Stimulated activated naive CD8-positive, alpha-beta T cell treated with anti-CD3 and anti-CD28 coated beads, Interleukin-15, amount 100 ng/mL, for 72 hours (primary cell): ENCODE measurements around the gene NLN.
"Not testable (repeated sequence)": the region's sequence is repeated elsewhere in the genome, so short reads cannot be mapped to it uniquely, and the experiment has no call there.

Experiments used
- ATAC-seq: fragments of 150-1000 bp; cut with Tn5 transposase; 2 replicates; pipeline ENCODE4 v1.10.0; 2021; ENCODE audit warnings: mild to moderate bottlenecking, moderate library complexity
- DNase-seq, 2 donors: peaks; one replicate each; pipeline ENCODE4 v3.0.0; 2021 to 2022
- H3K27ac Mint-ChIP-seq, 2 donors: one replicate each; pipeline ENCODE4 v1.8.0; 2022; ENCODE audit warnings: mild to moderate bottlenecking in 2 of 2, mixed read lengths in 2 of 2, moderate library complexity in 2 of 2
- H3K27me3 Mint-ChIP-seq: one replicate; pipeline ENCODE4 v1.8.0; 2022; ENCODE audit warnings: mixed read lengths
- H3K4me1 Mint-ChIP-seq: one replicate; pipeline ENCODE4 v1.8.0; 2022; ENCODE audit warnings: mild to moderate bottlenecking, mixed read lengths
- H3K4me3 Mint-ChIP-seq, 2 donors: one replicate each; pipeline ENCODE4 v1.8.0; 2022; ENCODE audit warnings: mild to moderate bottlenecking in 2 of 2, mixed read lengths in 2 of 2, moderate library complexity in 1 of 2
- H3K9me3 Mint-ChIP-seq, 2 donors: one replicate each; pipeline ENCODE4 v1.8.0; 2022; ENCODE audit warnings: mixed read lengths in 2 of 2

The NLN gene

DNA sequence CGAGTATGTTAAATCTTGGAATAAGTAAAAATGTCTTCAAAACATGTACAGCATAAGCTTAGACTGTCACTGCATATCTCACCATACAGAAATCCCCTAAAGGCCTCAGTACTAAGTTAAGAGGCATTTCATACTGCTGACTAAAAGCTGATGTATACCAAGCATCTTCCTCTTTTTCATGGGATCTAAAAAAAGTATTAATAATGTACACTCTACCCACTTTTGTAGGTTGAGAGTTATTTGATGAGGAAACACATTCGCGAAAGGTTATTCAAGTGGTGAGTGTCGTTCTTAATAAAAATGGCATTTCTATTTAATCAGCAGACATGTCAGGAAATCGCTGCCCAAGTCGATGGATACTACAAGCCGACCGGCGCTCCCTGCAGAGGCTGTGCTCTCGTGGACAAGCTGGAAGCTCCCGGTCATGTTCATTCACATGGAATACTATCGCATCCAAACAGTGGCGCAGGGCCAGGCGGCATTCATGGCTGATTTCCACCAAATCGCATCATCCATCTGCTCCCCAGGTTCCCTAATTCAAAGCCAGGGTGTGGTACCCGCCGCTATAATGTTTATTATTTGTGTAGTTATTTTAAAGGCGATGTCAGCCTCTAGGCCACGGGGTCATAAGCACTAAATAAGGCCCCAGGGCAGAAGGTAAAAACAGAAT is 820 bp upstream of the NLN start:
- H3K4me1 Mint-ChIP-seq, result peaks cover 17% of the 10 kb centered on the region
- no peaks in the 10 kb centered on the region for H3K9me3 Mint-ChIP-seq
- ATAC-seq (peak; percentile 53), DNase-seq (no peak)
- no peaks in the 10 kb centered on the region for H3K27me3 Mint-ChIP-seq
- H3K27ac Mint-ChIP-seq, result peak overlapping the region; percentile 91 to 92
- peak overlapping the region; percentile 88 to 90 for H3K4me3 Mint-ChIP-seq

DNA sequence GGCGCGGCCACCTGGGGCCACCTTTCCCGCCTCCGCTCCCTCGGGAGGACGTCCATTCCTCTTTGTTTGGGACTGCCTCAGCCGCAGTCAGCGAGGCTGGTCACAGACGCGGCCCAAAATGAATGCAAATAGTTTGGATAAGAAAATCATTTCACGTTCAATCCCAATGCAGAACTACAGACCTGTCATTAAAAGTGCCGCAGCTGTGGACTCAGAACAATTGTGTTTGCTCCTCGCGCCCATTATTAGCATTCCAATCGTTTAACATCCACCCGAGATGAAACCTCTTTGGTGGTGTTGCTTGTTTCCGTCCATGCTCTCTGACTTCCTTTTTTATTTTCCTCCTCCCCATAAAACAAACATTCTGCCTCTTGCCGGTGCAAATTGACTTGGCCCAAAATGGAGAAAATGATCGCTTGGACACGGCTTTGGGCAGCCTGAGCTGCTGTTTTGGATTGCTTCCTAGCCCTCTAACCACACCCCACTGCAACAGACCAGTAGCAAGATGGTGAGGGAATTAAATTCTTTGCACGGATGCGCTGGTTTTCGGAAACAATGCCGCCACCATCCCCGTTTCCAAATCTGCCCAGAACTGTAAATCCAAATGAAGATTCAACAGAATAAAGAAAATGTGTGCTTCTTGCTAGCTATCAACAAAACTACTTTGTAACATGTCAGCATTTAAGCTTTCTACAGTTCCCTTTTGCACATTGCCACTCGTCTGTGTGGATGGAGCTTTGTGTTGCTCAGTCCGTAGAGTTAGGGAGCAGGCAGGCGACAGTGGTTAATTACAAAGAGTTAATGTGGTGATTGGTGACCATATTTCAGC is 784 bp downstream of the NLN start:
- H3K4me3 Mint-ChIP-seq, result peak overlapping the region; percentile 88 to 97
- H3K27me3 Mint-ChIP-seq, result no peaks in the 10 kb centered on the region
- ATAC-seq (no peak), DNase-seq (peak in 1 of 2 donors; percentile 12)
- peak overlapping the region; percentile 94 to 98 for H3K27ac Mint-ChIP-seq
- no peaks in the 10 kb centered on the region for H3K9me3 Mint-ChIP-seq
- peaks cover 17% of the 10 kb centered on the region for H3K4me1 Mint-ChIP-seq

- H3K4me1 Mint-ChIP-seq, result peaks cover 28% of the 10 kb centered on the region
- DNase-seq (no peak), ATAC-seq (no peak)
- H3K9me3 Mint-ChIP-seq, result no peaks in the 10 kb centered on the region
- H3K4me3 Mint-ChIP-seq, result no peak overlapping the region
- H3K27ac Mint-ChIP-seq, result no peak overlapping the region
- H3K27me3 Mint-ChIP-seq, result no peaks in the 10 kb centered on the region
Observed at GRCh38 chr5:65727491-65728156, 5.6 kb downstream of the NLN start.

- Mint-ChIP-seq H3K4me1 (peaks cover 23% of the 10 kb centered on the region), H3K27ac (no peak overlapping the region), H3K4me3 (no peak overlapping the region), H3K9me3 (no peaks in the 10 kb centered on the region), H3K27me3 (no peaks in the 10 kb centered on the region)
- no peak for ATAC-seq
- no peak for DNase-seq
Observed at GRCh38 chr5:65728218-65728617, 6.2 kb downstream of the NLN start.

DNA sequence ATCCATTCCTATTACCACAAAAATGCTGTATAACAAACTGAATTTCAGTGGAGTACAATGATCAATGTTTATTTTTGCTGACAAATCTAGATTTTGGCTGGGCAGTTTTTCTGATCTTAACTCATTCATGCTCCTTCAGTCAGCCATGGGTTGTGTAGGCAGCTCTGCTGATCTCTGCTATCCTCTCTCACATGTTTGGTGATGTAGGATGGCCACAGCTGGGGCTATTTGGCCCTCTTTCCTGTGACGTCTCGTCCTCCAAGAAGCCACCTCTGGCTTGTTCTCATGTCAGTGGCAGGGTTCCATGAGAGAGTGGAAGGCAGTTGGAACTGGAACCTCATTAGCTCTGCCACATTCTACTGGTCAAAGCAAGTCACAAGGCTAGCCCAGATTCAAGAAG is 8.9 kb downstream of the NLN start:
- ATAC-seq (no peak), DNase-seq (no peak)
- Mint-ChIP-seq H3K4me1 (peaks cover 21% of the 10 kb centered on the region), H3K27ac (no peak overlapping the region), H3K27me3 (no peaks in the 10 kb centered on the region), H3K9me3 (no peaks in the 10 kb centered on the region), H3K4me3 (no peak overlapping the region)

DNA sequence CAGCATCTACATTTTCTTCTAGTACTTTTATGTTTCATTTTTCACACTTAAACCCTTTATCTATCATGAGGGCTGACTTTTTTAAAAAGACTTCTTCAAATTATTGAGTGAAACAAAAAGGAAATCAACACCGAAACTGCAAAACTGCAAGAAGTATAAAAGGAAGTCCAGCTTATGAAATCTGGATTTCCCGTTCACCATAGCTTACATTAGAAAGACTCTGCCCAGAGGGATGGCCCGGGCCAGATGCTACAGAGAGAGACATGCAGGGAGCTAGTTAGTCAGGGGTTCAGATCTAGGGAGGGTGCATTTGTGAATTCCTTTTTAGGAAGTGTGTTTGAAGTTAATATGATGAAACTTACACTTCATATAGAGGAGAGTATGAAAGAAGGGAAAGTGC is 10.0 kb downstream of the NLN start:
- H3K9me3 Mint-ChIP-seq, H3K4me3 Mint-ChIP-seq, ATAC-seq, H3K27ac Mint-ChIP-seq, DNase-seq, H3K27me3 Mint-ChIP-seq: not testable (repeated sequence)
- peaks cover 21% of the 10 kb centered on the region for H3K4me1 Mint-ChIP-seq

DNA sequence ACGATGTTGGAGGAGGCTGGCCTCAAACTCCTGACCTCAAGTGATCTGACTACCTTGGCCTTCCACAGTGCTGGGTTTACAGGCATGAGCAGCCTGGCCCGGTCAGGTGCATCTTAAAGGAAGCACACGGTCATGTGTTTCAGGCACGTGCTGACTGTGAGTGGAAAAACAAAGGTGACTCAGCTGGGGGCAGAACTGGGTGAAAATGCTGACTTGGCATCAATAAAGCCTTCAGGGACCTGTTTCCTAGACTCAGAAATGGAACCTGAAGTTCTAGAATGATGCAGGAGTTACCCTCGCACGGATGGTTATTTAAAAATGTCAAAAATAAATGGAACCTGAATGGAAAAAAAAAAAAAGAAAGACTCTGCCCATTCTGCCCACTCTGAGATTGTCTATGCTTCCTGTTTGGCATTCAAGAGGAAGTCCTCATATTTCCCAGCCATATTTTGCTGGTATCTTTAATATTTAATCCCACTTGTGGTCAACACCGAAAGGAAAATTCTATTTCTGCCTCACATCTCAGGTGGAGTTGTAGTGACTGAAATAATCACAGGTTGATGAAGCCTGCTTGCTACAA is 12.3 kb downstream of the NLN start:
- DNase-seq, H3K27me3 Mint-ChIP-seq, H3K4me3 Mint-ChIP-seq, H3K27ac Mint-ChIP-seq, H3K9me3 Mint-ChIP-seq, ATAC-seq: not testable (repeated sequence)
- peaks cover 21% of the 10 kb centered on the region for H3K4me1 Mint-ChIP-seq

GRCh38 chr5:65734921-65735320 is 12.9 kb downstream of the NLN start:
- no peak for DNase-seq
- Mint-ChIP-seq H3K4me1 (peaks cover 21% of the 10 kb centered on the region), H3K27ac (peak overlapping the region in 1 of 2 donors; percentile 78), H3K27me3 (no peaks in the 10 kb centered on the region), H3K9me3 (no peaks in the 10 kb centered on the region), H3K4me3 (no peak overlapping the region)
- no peak for ATAC-seq

DNA sequence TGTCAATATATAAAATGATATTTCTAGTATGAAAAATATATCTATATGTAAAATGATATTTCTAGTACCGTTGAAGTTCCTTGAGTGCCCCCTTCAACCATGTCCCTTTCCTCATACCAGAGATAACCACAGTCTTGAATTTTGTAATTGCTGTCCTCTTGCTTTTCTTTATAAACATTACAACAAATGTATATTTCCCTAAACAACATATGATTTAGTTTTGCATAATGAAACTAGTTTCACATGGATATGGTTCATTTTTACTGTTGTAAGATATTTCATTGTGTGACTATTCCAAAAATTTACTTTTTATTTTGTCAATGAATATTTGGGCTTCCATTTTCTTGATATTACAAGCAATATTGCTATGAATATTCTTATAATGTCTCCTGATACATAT is 14.0 kb downstream of the NLN start:
- peaks cover 24% of the 10 kb centered on the region for H3K4me1 Mint-ChIP-seq
- H3K27ac Mint-ChIP-seq, result no peak overlapping the region
- no peaks in the 10 kb centered on the region for H3K27me3 Mint-ChIP-seq
- DNase-seq (no peak), ATAC-seq (no peak)
- H3K9me3 Mint-ChIP-seq, result no peaks in the 10 kb centered on the region
- no peak overlapping the region for H3K4me3 Mint-ChIP-seq

GRCh38 chr5:65737842-65738241 is 15.8 kb downstream of the NLN start:
- ATAC-seq (no peak), DNase-seq (no peak)
- Mint-ChIP-seq H3K27me3 (no peaks in the 10 kb centered on the region), H3K27ac (no peak overlapping the region), H3K9me3 (no peaks in the 10 kb centered on the region), H3K4me3 (no peak overlapping the region), H3K4me1 (peaks cover 16% of the 10 kb centered on the region)

- H3K27ac Mint-ChIP-seq, result no peak overlapping the region
- no peak for ATAC-seq
- no peak for DNase-seq
- H3K27me3 Mint-ChIP-seq, result no peaks in the 10 kb centered on the region
- H3K9me3 Mint-ChIP-seq, result no peaks in the 10 kb centered on the region
- H3K4me1 Mint-ChIP-seq, result peaks cover 16% of the 10 kb centered on the region
- H3K4me3 Mint-ChIP-seq, result no peak overlapping the region
Observed at GRCh38 chr5:65738305-65738704, 16.3 kb downstream of the NLN start.

DNA sequence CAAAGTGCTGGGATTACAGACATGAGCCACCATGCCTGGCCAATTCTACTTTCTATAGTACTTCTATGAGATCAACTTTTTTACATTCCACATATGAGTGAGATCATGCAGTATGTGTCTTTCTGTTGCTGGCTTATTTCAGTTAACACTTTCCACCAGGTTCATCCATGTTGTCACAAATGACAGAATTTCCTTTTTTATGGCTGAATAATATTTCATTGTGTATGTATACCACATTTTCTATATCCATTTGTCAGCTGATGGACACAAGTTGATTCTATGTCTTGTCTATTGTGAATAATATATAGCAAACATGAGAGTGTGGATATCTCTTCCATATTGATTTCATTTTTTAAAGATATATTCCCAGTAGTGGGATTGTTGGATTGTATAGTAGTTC is 17.2 kb downstream of the NLN start:
- Mint-ChIP-seq H3K4me1 (peaks cover 16% of the 10 kb centered on the region), H3K9me3 (no peaks in the 10 kb centered on the region), H3K4me3 (no peak overlapping the region), H3K27me3 (no peaks in the 10 kb centered on the region), H3K27ac (no peak overlapping the region)
- DNase-seq, result no peak
- no peak for ATAC-seq

- H3K27ac Mint-ChIP-seq, result no peak overlapping the region
- H3K4me3 Mint-ChIP-seq, result no peak overlapping the region
- ATAC-seq, result peak; percentile 93
Observed at GRCh38 chr5:65742565-65743231, 20.7 kb downstream of the NLN start.

DNA sequence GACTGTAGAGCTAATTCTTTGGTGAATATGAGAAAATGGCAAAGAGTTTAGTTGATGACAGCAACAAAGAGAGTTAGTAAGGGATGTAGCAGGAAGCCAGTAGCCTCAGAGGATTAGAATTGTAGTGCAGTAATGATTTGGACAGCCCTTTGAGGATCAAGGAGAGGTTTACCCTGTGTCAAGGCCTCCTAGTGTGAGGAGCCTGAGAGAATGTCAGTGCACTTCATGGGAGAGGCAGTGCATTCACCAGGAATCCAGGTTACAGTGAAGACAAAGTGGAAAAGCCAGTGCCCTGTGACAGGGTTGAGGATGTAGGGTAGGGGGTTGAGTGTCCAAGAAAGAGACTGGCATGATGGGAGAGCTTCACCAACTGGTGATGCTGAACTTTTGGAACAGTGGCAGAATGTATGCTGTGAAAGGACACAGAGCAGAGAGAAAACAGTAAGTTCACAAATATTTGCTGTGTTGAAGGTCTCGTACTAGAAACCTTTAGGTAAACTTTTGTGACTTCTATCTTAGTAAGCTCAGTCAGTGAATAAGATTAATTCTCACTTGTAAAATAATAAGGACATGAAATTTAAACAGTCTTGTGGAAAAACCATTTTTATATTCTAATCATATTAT is 27.3 kb downstream of the NLN start:
- DNase-seq (no peak), ATAC-seq (no peak)
- Mint-ChIP-seq H3K4me1 (peaks cover 5% of the 10 kb centered on the region), H3K4me3 (no peak overlapping the region), H3K27ac (no peak overlapping the region), H3K27me3 (no peaks in the 10 kb centered on the region), H3K9me3 (peaks cover 0 to 3% of the 10 kb centered on the region in 2 donors)

More at GRCh38 chr5:65742565-65743231, 20.7 kb downstream of the NLN start:
- peak in 1 of 2 donors; percentile 34 for DNase-seq
- Mint-ChIP-seq H3K9me3 (peaks cover 0 to 3% of the 10 kb centered on the region in 2 donors), H3K4me1 (peaks cover 6% of the 10 kb centered on the region), H3K27me3 (no peaks in the 10 kb centered on the region)

- Mint-ChIP-seq H3K9me3 (peaks cover 0 to 3% of the 10 kb centered on the region in 2 donors), H3K27ac (no peak overlapping the region), H3K4me3 (no peak overlapping the region), H3K4me1 (peaks cover 5% of the 10 kb centered on the region), H3K27me3 (no peaks in the 10 kb centered on the region)
- ATAC-seq (no peak), DNase-seq (no peak)
Observed at GRCh38 chr5:65749956-65750355, 28.0 kb downstream of the NLN start.
